Testis (tissue), 3 donors: ENCODE measurements around the gene PIP5K1A. TPM values are rescaled to one million over a fixed set of nuclear protein-coding genes. Genes with fewer than 3 reads are reported as not detected.
"Not testable (repeated sequence)": the region's sequence is repeated elsewhere in the genome, so short reads cannot be mapped to it uniquely, and the experiment has no call there.

ENCODE experiments used
- DNase-seq: peaks from one replicate; pipeline ENCODE4 v3.0.0-alpha.2; 2019
- H3K27ac ChIP-seq, 2 donors: fragments of 200-600 bp; sonication (generic); one replicate each; pipeline ENCODE4 v1.5.1; 2019
- H3K27me3 ChIP-seq: fragments of 200-600 bp; sonication (generic); one replicate; pipeline ENCODE4 v1.5.1; 2019
- H3K36me3 ChIP-seq: fragments of 200-600 bp; sonication (generic); one replicate; pipeline ENCODE4 v1.5.1; 2017; ENCODE audit warnings: low read depth; ENCODE audit errors: missing control alignments
- H3K4me1 ChIP-seq: fragments of 200-600 bp; sonication (generic); one replicate; pipeline ENCODE4 v1.5.1; 2019
- H3K4me3 ChIP-seq, 2 donors: fragments of 200-600 bp; sonication (generic); one replicate each; pipeline ENCODE4 v1.5.1; 2017 to 2019
- H3K9me3 ChIP-seq: fragments of 200-600 bp; sonication (generic); one replicate; pipeline ENCODE4 v1.5.1; 2017
- CTCF ChIP-seq, 3 experiments: fragments of 450-650 bp in 2 of 3; fragments of 200-600 bp in 1 of 3; sonication (generic) in 1 of 3; IDR thresholded peaks; one replicate each; pipeline ENCODE4 v1.5.1; 2016 to 2019; ENCODE audit warnings: antibody characterized with exemption in 3 of 3, mild to moderate bottlenecking in 2 of 3, moderate library complexity in 1 of 3
- POLR2A ChIP-seq: fragments of 450-650 bp; IDR thresholded peaks from one replicate; pipeline ENCODE4 v1.6.1; 2017; ENCODE audit warnings: antibody characterized with exemption, mild to moderate bottlenecking, moderate library complexity
- WGBS, 2 donors: methylation state at CpG; one replicate each; pipeline ENCODE4 v1.1.5; 2018; 5-methylcytosine and 5-hydroxymethylcytosine counted together
- intact Hi-C: fragments of 100-400 bp; cut with DNase I; formaldehyde crosslinking; loops from one replicate; pipeline ENCODE4 v1.15.1; 2023; ENCODE audit warnings: low total_unique reads
- polyA plus RNA-seq: library from polyadenylated mRNA; stranded (reverse); fragments of 350-450 nt; fragmentation: Illumina TruSeq; extraction: RNeasy Lipid Tissue Mini Kit (QIAGEN cat#74804); gene quantifications from one replicate; pipeline ENCODE4 v1.2.3, GENCODE V29; 2014; ENCODE audit warnings: low read depth, low replicate concordance; ENCODE audit not compliant: insufficient read depth
- total RNA-seq, 2 donors: library from RNA; depleted of rRNA; stranded (reverse); fragments of >200 nt; gene quantifications; one replicate each; pipeline ENCODE4 v1.2.3, GENCODE V29; 2016

PIP5K1A gene
- total and polyA plus RNA-seq, 3 donors from 2014 or later: 94.1 to 234 (median 168) TPM

- H3K36me3 ChIP-seq: no peaks in the 10 kb centered on the region
- DNase-seq: no peak
- 86 to 90% methylated on average over 1 of the region's 1 CpG for WGBS, 2 donors
- no peak overlapping the region for H3K4me3 ChIP-seq
- H3K27ac ChIP-seq: no peak overlapping the region
- no peaks in the 10 kb centered on the region for H3K9me3 ChIP-seq
- intact Hi-C loops: no loop called here
- H3K4me1 ChIP-seq: peaks cover 17% of the 10 kb centered on the region
- no peaks in the 10 kb centered on the region for H3K27me3 ChIP-seq
- no peak for TF ChIP-seq POLR2A
- no peak for TF ChIP-seq CTCF (IDR thresholded peaks at IDR 0.05)
Measured at GRCh38 chr1:151187205-151187604, 11.1 kb upstream of the PIP5K1A start.

- Histone ChIP-seq H3K4me3 (peak overlapping the region in 1 of 2 donors; percentile 91), H3K4me1 (peaks cover 17% of the 10 kb centered on the region)
- H3K9me3 ChIP-seq, DNase-seq, H3K27me3 ChIP-seq, H3K36me3 ChIP-seq, intact Hi-C loops, H3K27ac ChIP-seq: not testable (repeated sequence)
- 49 to 60% methylated on average over 8 of the region's 8 CpGs for WGBS, 2 donors
Measured at GRCh38 chr1:151188667-151189066, 9.7 kb upstream of the PIP5K1A start.

GRCh38 chr1:151189637-151190445 lies 8.5 kb upstream of the PIP5K1A start, which contains the start of gene VPS72:
Gene VPS72, minus strand, starts transcription at chr1:151190197. Its CDS starts 76 bp downstream, at chr1:151190121.
- H3K4me1 ChIP-seq: peaks cover 17% of the 10 kb centered on the region
- no peaks in the 10 kb centered on the region for H3K9me3 ChIP-seq
- peak within 1 kb of the TSS; percentile 75 to 84 for H3K27ac ChIP-seq
- 0 to 1% methylated on average over 42 of the region's 42 CpGs for WGBS, 2 donors
- TF ChIP-seq CTCF (IDR thresholded peaks at IDR 0.05) (peak; percentile 14 to 51 (median 33)), POLR2A (no peak)
- no peaks in the 10 kb centered on the region for H3K27me3 ChIP-seq
- H3K36me3 ChIP-seq: no peaks in the 10 kb centered on the region
- DNase-seq: peak; percentile 95
- H3K4me3 ChIP-seq: peak within 1 kb of the TSS; percentile 81 to 91
- intact Hi-C loops: loop anchor here (5.0 kb wide), 1 partner anchor 157 kb away; the partner anchor contains the start of gene RFX5

GRCh38 chr1:151192047-151192446 lies 6.3 kb upstream of the PIP5K1A start:
- Histone ChIP-seq H3K9me3 (no peaks in the 10 kb centered on the region), H3K36me3 (no peaks in the 10 kb centered on the region), H3K4me1 (peaks cover 25% of the 10 kb centered on the region), H3K4me3 (no peak overlapping the region), H3K27me3 (no peaks in the 10 kb centered on the region), H3K27ac (no peak overlapping the region)
- DNase-seq: no peak
- intact Hi-C loops: loop anchor here (5.0 kb wide), 1 partner anchor 155 kb away; the partner anchor contains the start of gene RFX5
- TF ChIP-seq CTCF (IDR thresholded peaks at IDR 0.05): no peak
- no peak for TF ChIP-seq POLR2A
- WGBS, 2 donors: 74 to 86% methylated on average over 7 of the region's 7 CpGs

GRCh38 chr1:151193304-151193703 lies 5.0 kb upstream of the PIP5K1A start:
- TF ChIP-seq POLR2A (no peak), CTCF (IDR thresholded peaks at IDR 0.05) (no peak)
- no peak for DNase-seq
- Histone ChIP-seq H3K36me3 (no peaks in the 10 kb centered on the region), H3K4me1 (peaks cover 27% of the 10 kb centered on the region), H3K27me3 (no peaks in the 10 kb centered on the region), H3K9me3 (no peaks in the 10 kb centered on the region), H3K4me3 (no peak overlapping the region), H3K27ac (no peak overlapping the region)
- intact Hi-C loops: loop anchor here (5.0 kb wide), 1 partner anchor 154 kb away; the partner anchor contains the start of gene RFX5
- WGBS, 2 donors: 74 to 76% methylated on average over 6 of the region's 6 CpGs
